Body of pancreas (tissue), 4 donors: ENCODE data around the gene NF2. TPM values are rescaled to one million over a fixed set of nuclear protein-coding genes. Genes with fewer than 3 reads are reported as not detected.

Source experiments
- ATAC-seq: fragments of 150-250 bp; one replicate; pipeline ENCODE4 v1.9.1; 2016
- DNase-seq, 4 donors: peaks; one replicate each; pipeline ENCODE4 v3.0.0-alpha.2; 2019
- H3K27ac ChIP-seq, 4 donors: fragments of 200-600 bp; sonication (generic); 1 replicate in 3 of 4; 2 replicates in 1 of 4; pipeline versions ENCODE4 v1.5.1 to v1.6.1; 2016 to 2019; ENCODE audit warnings: mild to moderate bottlenecking in 1 of 4, mixed read lengths in 1 of 4, moderate library complexity in 1 of 4
- H3K27me3 ChIP-seq, 2 donors: fragments of 200-600 bp; sonication (generic); one replicate each; pipeline ENCODE4 v1.6.0; 2016; ENCODE audit warnings: mild to moderate bottlenecking in 1 of 2
- H3K36me3 ChIP-seq, 2 donors: fragments of 200-600 bp; sonication (generic); replicated peaks in 1 of 2; 2 replicates each; pipeline ENCODE4 v1.5.1; 2016; ENCODE audit warnings: low read depth in 2 of 2; ENCODE audit not compliant: insufficient read depth in 1 of 2
- H3K4me1 ChIP-seq: fragments of 200-600 bp; sonication (generic); one replicate; pipeline ENCODE4 v1.6.0; 2016
- H3K4me3 ChIP-seq, 2 donors: fragments of 200-600 bp; sonication (generic); 1 replicate in 1 of 2; 2 replicates in 1 of 2; pipeline ENCODE4 v1.5.1; 2016 to 2019
- H3K9me3 ChIP-seq, 3 donors: fragments of 200-600 bp; sonication (generic); 1 replicate in 2 of 3; 2 replicates in 1 of 3; pipeline ENCODE4 v1.5.1; 2016
- POLR2A ChIP-seq, 3 donors: fragments of 450-650 bp; IDR thresholded peaks; one replicate each; pipeline ENCODE4 v1.6.1; 2016; ENCODE audit warnings: antibody characterized with exemption in 3 of 3, mild to moderate bottlenecking in 2 of 3
- WGBS, 2 donors: methylation state at CpG; one replicate each; pipeline ENCODE4 v1.1.5; 2017; 5-methylcytosine and 5-hydroxymethylcytosine counted together
- intact Hi-C: fragments of 100-400 bp; cut with DNase I; formaldehyde crosslinking; loops from one replicate; pipeline ENCODE4 v1.15.1; 2023
- total RNA-seq, 2 donors: library from RNA; depleted of rRNA; stranded (reverse); fragments of >200 nt; gene quantifications; one replicate each; pipeline ENCODE4 v1.1.0, GENCODE V29; 2016
- TF ChIP-seq, protein P1 (sequence below), 7 experiments: fragments of 450-650 bp in 4 of 7; fragments of 200-600 bp in 3 of 7; sonication (generic) in 3 of 7; IDR thresholded peaks; one replicate each; pipeline ENCODE4 v1.5.1; 2016 to 2019; ENCODE audit warnings: antibody characterized with exemption in 7 of 7

NF2 gene
- total RNA-seq, 2 donors from 2014 or later = 21.4 to 26.5 TPM

DNA sequence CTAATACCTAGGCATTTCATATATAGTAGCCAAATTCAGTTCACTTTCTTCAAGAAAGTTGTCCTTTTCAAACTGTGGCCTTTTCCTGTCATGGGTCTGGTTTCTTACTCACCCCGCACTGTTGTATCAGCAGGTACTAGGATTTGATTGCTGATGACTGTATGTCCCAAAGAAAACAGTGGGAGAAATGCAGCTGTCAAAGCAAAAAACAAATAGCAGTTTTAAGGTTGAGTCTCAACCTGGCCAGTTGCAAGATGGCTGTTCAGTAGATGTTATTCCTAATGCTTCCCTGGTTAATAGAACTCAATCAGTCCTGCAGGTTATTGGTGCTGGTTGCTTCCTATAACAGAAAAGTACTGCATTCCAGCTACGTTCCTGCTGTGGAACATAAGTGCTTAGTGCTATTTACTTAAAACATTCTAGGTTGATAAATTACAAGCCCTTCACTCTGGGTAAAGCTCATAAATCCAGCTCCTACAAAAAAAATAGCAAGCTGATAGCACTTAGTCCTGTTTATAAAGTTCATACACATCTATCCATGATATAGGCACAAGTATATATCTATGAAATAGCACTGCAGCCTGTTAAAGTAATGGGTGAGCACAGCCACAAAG, 26.6 kb downstream of the NF2 start:
- 23 to 32% methylated on average over 2 of the region's 2 CpGs for WGBS, 2 donors
- Histone ChIP-seq H3K27ac (peak overlapping the region in 3 of 4 donors; percentile 28 to 51 (median 50)), H3K27me3 (no peaks in the 10 kb centered on the region), H3K4me1 (peaks cover 40% of the 10 kb centered on the region), H3K36me3 (no peaks in the 10 kb centered on the region), H3K9me3 (no peaks in the 10 kb centered on the region), H3K4me3 (no peak overlapping the region)
- intact Hi-C loops = loop anchor here (10.0 kb wide), 1 partner anchor 455 kb away; the partner anchor contains the start of gene HORMAD2
- TF ChIP-seq POLR2A (IDR thresholded peaks at IDR 0.05) = no peak
- peak; percentile 25 for ATAC-seq
- DNase-seq = no peak

DNA sequence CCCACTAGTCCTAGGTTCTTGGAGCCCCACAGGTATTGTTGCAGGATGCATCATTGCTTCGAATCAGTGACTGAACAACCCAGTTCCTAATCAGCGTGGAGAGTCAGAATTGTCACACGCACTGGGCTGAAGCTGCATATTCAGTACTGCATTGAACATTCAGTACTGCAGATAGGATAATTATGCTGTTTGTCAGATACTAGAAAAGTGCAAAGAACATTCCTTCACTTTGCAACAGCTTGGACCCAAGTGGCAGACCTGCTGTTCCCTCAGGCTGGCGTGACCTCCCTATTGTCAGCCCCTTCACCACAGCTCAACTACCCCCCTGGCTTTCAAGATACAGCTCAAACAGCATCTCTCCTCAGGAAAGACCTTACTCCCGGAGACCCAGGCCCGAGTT, 27.6 kb downstream of the NF2 start:
- TF ChIP-seq, protein P1, sequence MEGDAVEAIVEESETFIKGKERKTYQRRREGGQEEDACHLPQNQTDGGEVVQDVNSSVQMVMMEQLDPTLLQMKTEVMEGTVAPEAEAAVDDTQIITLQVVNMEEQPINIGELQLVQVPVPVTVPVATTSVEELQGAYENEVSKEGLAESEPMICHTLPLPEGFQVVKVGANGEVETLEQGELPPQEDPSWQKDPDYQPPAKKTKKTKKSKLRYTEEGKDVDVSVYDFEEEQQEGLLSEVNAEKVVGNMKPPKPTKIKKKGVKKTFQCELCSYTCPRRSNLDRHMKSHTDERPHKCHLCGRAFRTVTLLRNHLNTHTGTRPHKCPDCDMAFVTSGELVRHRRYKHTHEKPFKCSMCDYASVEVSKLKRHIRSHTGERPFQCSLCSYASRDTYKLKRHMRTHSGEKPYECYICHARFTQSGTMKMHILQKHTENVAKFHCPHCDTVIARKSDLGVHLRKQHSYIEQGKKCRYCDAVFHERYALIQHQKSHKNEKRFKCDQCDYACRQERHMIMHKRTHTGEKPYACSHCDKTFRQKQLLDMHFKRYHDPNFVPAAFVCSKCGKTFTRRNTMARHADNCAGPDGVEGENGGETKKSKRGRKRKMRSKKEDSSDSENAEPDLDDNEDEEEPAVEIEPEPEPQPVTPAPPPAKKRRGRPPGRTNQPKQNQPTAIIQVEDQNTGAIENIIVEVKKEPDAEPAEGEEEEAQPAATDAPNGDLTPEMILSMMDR (IDR thresholded peaks at IDR 0.05) = no peak
- TF ChIP-seq POLR2A (IDR thresholded peaks at IDR 0.05) = no peak
- Histone ChIP-seq H3K4me3 (no peak overlapping the region), H3K27ac (peak overlapping the region in 2 of 4 donors; percentile 28 to 50), H3K4me1 (peaks cover 31% of the 10 kb centered on the region), H3K27me3 (no peaks in the 10 kb centered on the region), H3K9me3 (no peaks in the 10 kb centered on the region), H3K36me3 (no peaks in the 10 kb centered on the region)
- no peak for DNase-seq
- no peak for ATAC-seq
- 79% methylated on average over 6 of the region's 6 CpGs for WGBS, 2 donors
- intact Hi-C loops = loop anchor here (10.0 kb wide), 1 partner anchor 454 kb away; the partner anchor contains the start of gene HORMAD2

DNA sequence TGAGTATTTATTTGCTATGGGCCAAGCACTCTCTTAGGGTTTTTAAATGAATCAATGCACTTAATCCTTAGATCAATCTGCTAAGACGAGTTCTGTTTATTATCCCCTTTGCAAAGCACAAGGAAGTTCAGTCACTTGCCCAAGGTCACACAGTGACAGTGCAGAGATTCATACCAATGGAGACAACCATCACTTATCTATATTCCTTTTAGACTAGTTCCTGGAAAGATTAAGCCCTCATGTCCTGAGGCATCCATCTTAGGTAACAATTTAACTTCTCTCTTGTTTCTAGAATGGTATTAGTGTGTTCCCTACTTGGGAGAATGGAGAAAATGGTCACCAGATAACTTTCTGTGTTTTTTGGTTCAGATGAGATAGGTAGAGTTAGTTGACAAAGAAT, 28.3 kb downstream of the NF2 start:
- no peaks in the 10 kb centered on the region for H3K27me3 ChIP-seq
- intact Hi-C loops = loop anchor here (10.0 kb wide), 1 partner anchor 453 kb away; the partner anchor contains the start of gene HORMAD2
- H3K4me3 ChIP-seq = no peak overlapping the region
- no peaks in the 10 kb centered on the region for H3K36me3 ChIP-seq
- peak overlapping the region in 1 of 4 donors; percentile 3 for H3K27ac ChIP-seq
- no peak for ATAC-seq
- no peak for TF ChIP-seq POLR2A (IDR thresholded peaks at IDR 0.05)
- TF ChIP-seq, protein P1 (IDR thresholded peaks at IDR 0.05) = no peak
- WGBS, 2 donors = 23 to 29% methylated on average over 1 of the region's 1 CpG
- H3K9me3 ChIP-seq = no peaks in the 10 kb centered on the region
- DNase-seq = no peak
- H3K4me1 ChIP-seq = peaks cover 31% of the 10 kb centered on the region

DNA sequence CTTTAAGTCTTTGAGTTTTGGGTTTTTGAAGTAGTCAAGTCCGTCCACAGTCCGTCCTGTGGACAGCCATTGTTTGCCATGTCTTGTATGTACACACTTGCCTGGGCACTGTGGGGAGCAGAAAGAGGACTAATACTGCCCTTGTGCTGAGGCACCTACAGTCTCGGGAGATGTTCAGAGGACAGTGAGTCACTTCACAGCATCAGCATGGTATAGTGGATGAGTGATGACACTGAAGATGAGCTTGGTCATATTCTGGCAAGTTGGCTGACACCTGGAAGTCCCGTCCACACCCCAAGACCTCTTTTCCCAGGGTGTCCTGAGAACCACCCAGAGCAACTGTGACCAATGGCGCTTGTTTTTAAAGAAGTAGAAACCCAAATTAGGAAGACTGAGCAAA, 29.2 kb downstream of the NF2 start:
- no peaks in the 10 kb centered on the region for H3K27me3 ChIP-seq
- WGBS, 2 donors = 88 to 91% methylated on average over 5 of the region's 5 CpGs

More for the DNA sequence above, 29.2 kb downstream of the NF2 start:
- no peaks in the 10 kb centered on the region for H3K9me3 ChIP-seq
- ATAC-seq (no peak), DNase-seq (no peak)
- H3K36me3 ChIP-seq = no peaks in the 10 kb centered on the region
- TF ChIP-seq, protein P1 (IDR thresholded peaks at IDR 0.05) = no peak
- no peak for TF ChIP-seq POLR2A (IDR thresholded peaks at IDR 0.05)
- H3K27ac ChIP-seq = no peak overlapping the region
- H3K4me1 ChIP-seq = peaks cover 31% of the 10 kb centered on the region
- no peak overlapping the region for H3K4me3 ChIP-seq
- intact Hi-C loops = loop anchor here (10.0 kb wide), 1 partner anchor 452 kb away; the partner anchor contains the start of gene HORMAD2
